HepG2 (cell line): ENCODE measurements around the gene VSIG10L. TPM values are rescaled to one million over a fixed set of nuclear protein-coding genes. Genes with fewer than 3 reads are reported as not detected.

Source experiments
- CBFB ChIP-seq: sonication (generic); formaldehyde crosslinking; IDR thresholded peaks from 2 replicates; pipeline ENCODE4 v1.4.0; 2020; ENCODE audit warnings: missing genetic modification reagents
- FOXA3 ChIP-seq: IDR thresholded peaks from 2 replicates; pipeline ENCODE4 v1.6.1; 2016; ENCODE audit warnings: missing genetic modification reagents, missing compliant biosample characterization
- HNRNPK ChIP-seq: fragments of 200-400 bp; formaldehyde crosslinking; IDR thresholded peaks from 2 replicates; pipeline ENCODE4 v1.6.1; 2018; ENCODE audit warnings: low read length, low read depth, moderate library complexity, mild to moderate bottlenecking; ENCODE audit not compliant: poor library complexity, severe bottlenecking
- JUNB ChIP-seq: sonication (generic); formaldehyde crosslinking; IDR thresholded peaks from 2 replicates; pipeline ENCODE4 v1.8.0; 2022; ENCODE audit warnings: missing genetic modification reagents, mild to moderate bottlenecking, borderline replicate concordance
- MIXL1 ChIP-seq: IDR thresholded peaks from 2 replicates; pipeline ENCODE4 v1.6.1; 2016
- RAD51 ChIP-seq: fragments of 450-650 bp; IDR thresholded peaks from 2 replicates; pipeline ENCODE4 v1.6.1; 2016; ENCODE audit warnings: borderline replicate concordance
- RFXANK ChIP-seq: IDR thresholded peaks from 2 replicates; pipeline ENCODE4 v1.6.1; 2016
- SALL1 ChIP-seq: sonication (generic); formaldehyde crosslinking; IDR thresholded peaks from 2 replicates; pipeline ENCODE4 v1.8.0; 2022; ENCODE audit warnings: mild to moderate bottlenecking, missing genetic modification reagents
- SOX13 ChIP-seq, 3 experiments: fragments of 450-650 bp in 1 of 3; sonication (generic) in 1 of 3; formaldehyde crosslinking in 1 of 3; IDR thresholded peaks in 2 of 3; conservative IDR thresholded peaks in 1 of 3; 2 replicates each; pipeline versions ENCODE4 v1.5.0 to v1.6.1; 2016 to 2020; ENCODE audit warnings: antibody characterized with exemption in 1 of 3, mild to moderate bottlenecking in 1 of 3, missing compliant biosample characterization in 1 of 3, missing genetic modification reagents in 1 of 3, moderate library complexity in 1 of 3
- ZKSCAN5 ChIP-seq: sonication (generic); formaldehyde crosslinking; IDR thresholded peaks from 2 replicates; pipeline ENCODE4 v1.5.1; 2020; ENCODE audit warnings: mild to moderate bottlenecking, missing genetic modification reagents
- ZNF138 ChIP-seq: sonication (generic); formaldehyde crosslinking; IDR thresholded peaks from 2 replicates; pipeline ENCODE4 v1.5.0; 2020; ENCODE audit warnings: mild to moderate bottlenecking, low read depth, missing genetic modification reagents
- ZNF256 ChIP-seq: sonication (generic); formaldehyde crosslinking; conservative IDR thresholded peaks from 2 replicates; pipeline ENCODE4 v1.4.0; 2020; ENCODE audit warnings: missing genetic modification reagents
- ZNF720 ChIP-seq: sonication (generic); formaldehyde crosslinking; IDR thresholded peaks from 2 replicates; pipeline ENCODE4 v1.4.0; 2020; ENCODE audit warnings: missing genetic modification reagents
- ZSCAN22 ChIP-seq: sonication (generic); formaldehyde crosslinking; IDR thresholded peaks from 2 replicates; pipeline ENCODE4 v1.4.0; 2020; ENCODE audit warnings: mild to moderate bottlenecking, missing genetic modification reagents
- ZSCAN29 ChIP-seq: sonication (generic); formaldehyde crosslinking; conservative IDR thresholded peaks from 2 replicates; pipeline ENCODE4 v1.4.0; 2020; ENCODE audit warnings: mild to moderate bottlenecking, missing genetic modification reagents
- polyA plus RNA-seq, 8 experiments: library from polyadenylated mRNA; depleted of rRNA in 3 of 8; stranded (reverse) in 7 of 8; unstranded in 1 of 8; fragments of >200 nt; fragmentation: Illumina TruSeq in 4 of 8; extraction: Trizol in 4 of 8; gene quantifications; 2 replicates each; pipeline versions ENCODE4 v1.2.1 to v1.2.3, GENCODE V29; 2011 to 2016; ENCODE audit warnings: low read depth in 4 of 8, missing spikeins in 1 of 8, mixed read lengths in 1 of 8; ENCODE audit not compliant: insufficient read depth in 1 of 8
- total RNA-seq, 5 experiments: library from RNA; depleted of rRNA; stranded (reverse); fragments of >200 nt; fragmentation: Illumina TruSeq; extraction: Trizol; gene quantifications; 2 replicates each; pipeline ENCODE4 v1.2.3, GENCODE V29; 2016; ENCODE audit warnings: low read depth in 1 of 5
- TF ChIP-seq, protein P1 (sequence below): sonication (generic); formaldehyde crosslinking; IDR thresholded peaks from 2 replicates; pipeline ENCODE4 v1.5.1; 2020; ENCODE audit warnings: missing genetic modification reagents, mild to moderate bottlenecking, borderline replicate concordance
- TF ChIP-seq, protein P2 (sequence below): sonication (generic); formaldehyde crosslinking; IDR thresholded peaks from 2 replicates; pipeline ENCODE4 v1.4.0; 2020; ENCODE audit warnings: mild to moderate bottlenecking, missing genetic modification reagents
- TF ChIP-seq, protein P3 (sequence below): IDR thresholded peaks from 2 replicates; pipeline ENCODE4 v1.6.1; 2016; ENCODE audit warnings: missing compliant biosample characterization, missing genetic modification reagents, borderline replicate concordance

VSIG10L gene
- total and polyA plus RNA-seq, 2 of the 13 experiments (the other 11 are each of a cell fraction or from before 2014, with no cell fraction given) = 2.7 to 8.5 TPM

DNA sequence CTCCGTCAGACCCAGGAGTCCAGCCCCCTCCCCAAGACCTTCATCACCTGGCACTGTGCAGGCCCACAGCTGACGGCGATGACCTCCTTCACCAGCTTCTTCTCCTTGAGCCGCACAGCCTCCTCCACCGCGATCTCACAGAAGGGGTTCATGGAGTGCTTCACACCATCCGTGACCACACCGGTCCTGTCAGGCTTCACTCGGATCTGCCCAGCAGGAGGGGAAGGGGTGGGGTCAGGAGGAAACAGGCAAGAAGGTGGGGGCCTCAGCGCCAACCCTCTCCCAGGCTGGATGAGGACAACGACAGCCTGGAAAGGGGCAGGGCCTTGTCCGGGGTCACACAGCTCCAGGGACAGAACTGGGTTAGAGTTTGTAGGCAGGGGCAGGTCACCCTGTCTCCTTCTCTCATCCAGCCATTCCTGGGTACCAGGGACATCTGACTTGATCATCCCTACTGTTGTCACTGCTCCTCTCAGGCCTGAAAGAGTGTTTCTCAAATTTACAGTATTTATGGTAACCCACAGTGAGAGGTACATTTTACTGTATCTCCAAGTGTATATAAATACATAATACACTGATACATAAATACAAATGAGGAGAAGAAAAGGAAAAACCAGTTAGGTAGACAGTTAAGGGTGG, 12.3 kb upstream of the VSIG10L start (continued):
- TF ChIP-seq, protein P1, sequence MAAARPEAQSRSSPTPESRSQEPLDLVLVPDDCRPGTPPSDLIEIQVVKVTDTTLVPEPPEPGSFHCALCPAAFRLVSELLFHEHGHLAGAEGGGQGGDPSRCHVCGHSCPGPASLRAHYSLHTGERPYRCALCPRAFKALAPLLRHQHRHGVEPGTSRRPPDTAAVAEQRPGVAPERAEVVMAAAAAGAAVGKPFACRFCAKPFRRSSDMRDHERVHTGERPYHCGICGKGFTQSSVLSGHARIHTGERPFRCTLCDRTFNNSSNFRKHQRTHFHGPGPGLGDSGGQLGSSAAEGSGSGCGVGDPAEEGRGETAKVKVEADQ (CRISPR knock-in tag) = no peak
- peak; percentile 98 for TF ChIP-seq ZSCAN22 (CRISPR knock-in tag)
- no peak for TF ChIP-seq FOXA3
- TF ChIP-seq ZNF720 (CRISPR knock-in tag) = no peak
- TF ChIP-seq, protein P2, sequence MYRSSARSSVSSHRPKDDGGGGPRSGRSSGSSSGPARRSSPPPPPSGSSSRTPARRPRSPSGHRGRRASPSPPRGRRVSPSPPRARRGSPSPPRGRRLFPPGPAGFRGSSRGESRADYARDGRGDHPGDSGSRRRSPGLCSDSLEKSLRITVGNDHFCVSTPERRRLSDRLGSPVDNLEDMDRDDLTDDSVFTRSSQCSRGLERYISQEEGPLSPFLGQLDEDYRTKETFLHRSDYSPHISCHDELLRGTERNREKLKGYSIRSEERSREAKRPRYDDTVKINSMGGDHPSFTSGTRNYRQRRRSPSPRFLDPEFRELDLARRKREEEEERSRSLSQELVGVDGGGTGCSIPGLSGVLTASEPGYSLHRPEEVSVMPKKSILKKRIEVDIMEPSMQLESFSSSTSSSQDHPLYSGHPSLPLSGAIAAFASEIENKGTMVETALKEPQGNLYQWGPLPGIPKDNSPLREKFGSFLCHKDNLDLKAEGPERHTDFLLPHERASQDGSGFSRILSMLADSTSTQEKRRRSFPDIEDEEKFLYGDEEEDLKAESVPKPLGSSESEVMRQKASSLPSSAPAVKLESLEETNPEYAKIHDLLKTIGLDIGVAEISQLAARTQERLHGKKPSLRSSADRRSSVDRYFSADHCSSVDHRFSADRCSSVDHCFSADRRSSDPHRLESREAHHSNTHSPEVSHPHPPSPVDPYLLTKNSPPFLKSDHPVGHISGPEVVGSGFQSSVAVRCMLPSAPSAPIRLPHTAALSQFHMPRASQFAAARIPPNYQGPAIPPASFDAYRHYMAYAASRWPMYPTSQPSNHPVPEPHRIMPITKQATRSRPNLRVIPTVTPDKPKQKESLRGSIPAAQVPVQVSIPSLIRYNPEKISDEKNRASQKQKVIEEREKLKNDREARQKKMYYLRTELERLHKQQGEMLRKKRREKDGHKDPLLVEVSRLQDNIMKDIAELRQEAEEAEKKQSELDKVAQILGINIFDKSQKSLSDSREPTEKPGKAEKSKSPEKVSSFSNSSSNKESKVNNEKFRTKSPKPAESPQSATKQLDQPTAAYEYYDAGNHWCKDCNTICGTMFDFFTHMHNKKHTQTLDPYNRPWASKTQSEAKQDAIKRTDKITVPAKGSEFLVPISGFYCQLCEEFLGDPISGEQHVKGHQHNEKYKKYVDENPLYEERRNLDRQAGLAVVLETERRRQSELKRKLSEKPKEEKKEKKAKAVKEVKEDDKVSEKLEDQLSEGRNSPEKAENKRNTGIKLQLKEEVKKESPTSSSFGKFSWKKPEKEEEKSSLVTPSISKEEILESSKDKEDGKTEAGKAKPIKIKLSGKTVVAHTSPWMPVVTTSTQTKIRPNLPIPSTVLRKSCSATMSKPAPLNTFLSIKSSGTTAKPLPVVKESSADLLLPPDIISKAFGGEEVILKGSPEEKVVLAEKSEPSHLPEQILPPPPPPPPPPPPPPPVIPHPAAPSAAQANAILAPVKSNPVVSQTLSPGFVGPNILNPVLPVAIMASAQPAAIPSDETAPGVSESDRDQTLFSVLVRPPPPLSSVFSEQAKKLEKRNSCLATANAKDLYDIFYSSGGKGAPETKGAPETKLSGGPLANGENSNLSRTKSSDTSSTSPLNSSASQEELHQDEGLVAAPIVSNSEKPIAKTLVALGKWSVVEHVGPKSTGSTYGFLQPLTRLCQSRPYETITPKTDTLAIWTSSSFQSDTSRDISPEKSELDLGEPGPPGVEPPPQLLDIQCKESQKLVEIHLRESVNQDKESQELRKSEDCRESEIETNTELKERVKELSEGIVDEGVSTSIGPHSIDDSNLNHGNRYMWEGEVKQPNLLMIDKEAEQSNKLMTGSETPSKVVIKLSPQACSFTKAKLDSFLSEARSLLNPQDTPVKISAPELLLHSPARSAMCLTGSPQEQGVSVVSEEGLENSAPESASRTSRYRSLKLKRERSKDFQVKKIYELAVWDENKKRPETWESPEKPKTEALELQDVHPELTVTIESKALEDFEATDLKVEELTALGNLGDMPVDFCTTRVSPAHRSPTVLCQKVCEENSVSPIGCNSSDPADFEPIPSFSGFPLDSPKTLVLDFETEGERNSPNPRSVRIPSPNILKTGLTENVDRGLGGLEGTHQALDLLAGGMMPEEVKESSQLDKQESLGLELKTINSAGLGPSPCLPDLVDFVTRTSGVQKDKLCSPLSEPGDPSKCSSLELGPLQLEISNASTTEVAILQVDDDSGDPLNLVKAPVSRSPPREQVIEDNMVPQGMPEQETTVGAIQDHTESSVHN = no peak
- TF ChIP-seq ZNF138 = no peak
- no peak for TF ChIP-seq RFXANK (CRISPR knock-in tag)
- no peak for TF ChIP-seq ZKSCAN5 (CRISPR knock-in tag)
- no peak for TF ChIP-seq ZNF256 (CRISPR knock-in tag)
- TF ChIP-seq HNRNPK = no peak
- TF ChIP-seq ZSCAN29 (CRISPR knock-in tag) = no peak; the same call in 1 of the 2 replicates
- TF ChIP-seq CBFB (CRISPR knock-in tag) = no peak
- TF ChIP-seq SOX13 (IDR thresholded peaks at IDR 0.05) = no peak
- TF ChIP-seq SOX13 (CRISPR knock-in tag; conservative IDR thresholded peaks at IDR 0.05 in 1 of 2, IDR thresholded peaks at IDR 0.05 in 1 of 2) = no peak; a peak in 1 of 4 replicates
- no peak for TF ChIP-seq RAD51
- TF ChIP-seq, protein P3, sequence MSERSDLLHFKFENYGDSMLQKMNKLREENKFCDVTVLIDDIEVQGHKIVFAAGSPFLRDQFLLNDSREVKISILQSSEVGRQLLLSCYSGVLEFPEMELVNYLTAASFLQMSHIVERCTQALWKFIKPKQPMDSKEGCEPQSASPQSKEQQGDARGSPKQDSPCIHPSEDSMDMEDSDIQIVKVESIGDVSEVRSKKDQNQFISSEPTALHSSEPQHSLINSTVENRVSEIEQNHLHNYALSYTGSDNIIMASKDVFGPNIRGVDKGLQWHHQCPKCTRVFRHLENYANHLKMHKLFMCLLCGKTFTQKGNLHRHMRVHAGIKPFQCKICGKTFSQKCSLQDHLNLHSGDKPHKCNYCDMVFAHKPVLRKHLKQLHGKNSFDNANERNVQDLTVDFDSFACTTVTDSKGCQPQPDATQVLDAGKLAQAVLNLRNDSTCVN = no peak
- no peak for TF ChIP-seq SALL1 (CRISPR knock-in tag)
- no peak for TF ChIP-seq MIXL1 (CRISPR knock-in tag)
- TF ChIP-seq JUNB = no peak
